Thoracic aorta (tissue), 2 donors: ENCODE results near the gene DGKG. TPM values are rescaled to one million over a fixed set of nuclear protein-coding genes. Genes with fewer than 3 reads are reported as not detected.

Experiments
- ATAC-seq: fragments of 150-250 bp; one replicate; pipeline ENCODE4 v1.8.0; 2017; ENCODE audit warnings: low read depth; ENCODE audit not compliant: insufficient number of reproducible peaks, low FRiP score
- DNase-seq: peaks from one replicate; pipeline ENCODE4 v3.0.0-alpha.2; 2020; ENCODE audit warnings: low spot score
- H3K27ac ChIP-seq, 2 donors: fragments of 200-600 bp; sonication (generic); 1 replicate in 1 of 2; 2 replicates in 1 of 2; pipeline ENCODE4 v1.5.1; 2016; ENCODE audit warnings: mild to moderate bottlenecking in 2 of 2, moderate library complexity in 2 of 2
- H3K27me3 ChIP-seq: fragments of 200-600 bp; sonication (generic); replicated peaks from 2 replicates; pipeline ENCODE4 v1.6.0; 2016; ENCODE audit warnings: mild to moderate bottlenecking; ENCODE audit not compliant: insufficient read depth
- H3K36me3 ChIP-seq: fragments of 200-600 bp; sonication (generic); one replicate; pipeline ENCODE4 v1.5.1; 2016
- H3K4me1 ChIP-seq, 2 donors: fragments of 200-600 bp; sonication (generic); 1 replicate in 1 of 2; 2 replicates in 1 of 2; pipeline versions ENCODE4 v1.5.1 to v1.6.0; 2016; ENCODE audit warnings: low read depth in 2 of 2, mild to moderate bottlenecking in 1 of 2; ENCODE audit not compliant: control insufficient read depth in 1 of 2
- H3K4me3 ChIP-seq: fragments of 200-600 bp; sonication (generic); 2 replicates; pipeline ENCODE4 v1.5.1; 2016; ENCODE audit warnings: mild to moderate bottlenecking
- H3K9me3 ChIP-seq: fragments of 200-600 bp; sonication (generic); 2 replicates; pipeline ENCODE4 v1.5.1; 2016
- CTCF ChIP-seq: fragments of 200-600 bp; sonication (generic); IDR thresholded peaks from one replicate; pipeline ENCODE4 v1.5.1; 2019; ENCODE audit warnings: antibody characterized with exemption
- total RNA-seq, 2 donors: library from RNA; depleted of rRNA; stranded (reverse); fragments of >200 nt; gene quantifications; one replicate each; pipeline versions ENCODE4 v1.1.0 to v1.2.3, GENCODE V29; 2016

DGKG gene
- total RNA-seq, 2 donors from 2014 or later, result 12.5 to 16.7 TPM

- no peak overlapping the region for H3K27ac ChIP-seq
- DNase-seq (no peak), ATAC-seq (no peak)
- H3K36me3 ChIP-seq, result peaks cover 7% of the 10 kb centered on the region
- H3K4me3 ChIP-seq, result no peak overlapping the region
- no peaks in the 10 kb centered on the region for H3K4me1 ChIP-seq
- no peak for TF ChIP-seq CTCF
- H3K27me3 ChIP-seq, result no peaks in the 10 kb centered on the region
- no peaks in the 10 kb centered on the region for H3K9me3 ChIP-seq
Observed at GRCh38 chr3:186160691-186161243, 201.3 kb downstream of the DGKG start.

- Histone ChIP-seq H3K27me3 (no peaks in the 10 kb centered on the region), H3K36me3 (no peaks in the 10 kb centered on the region)
Observed at GRCh38 chr3:186154641-186155040, 207.4 kb downstream of the DGKG start.

GRCh38 chr3:186152889-186153292 lies 209.1 kb downstream of the DGKG start:
- no peaks in the 10 kb centered on the region for H3K27me3 ChIP-seq
- DNase-seq, result no peak
- no peak overlapping the region for H3K27ac ChIP-seq
- no peak for TF ChIP-seq CTCF
- no peak overlapping the region for H3K4me3 ChIP-seq
- no peak for ATAC-seq
- H3K4me1 ChIP-seq, result no peaks in the 10 kb centered on the region
- H3K9me3 ChIP-seq, result no peaks in the 10 kb centered on the region
- no peaks in the 10 kb centered on the region for H3K36me3 ChIP-seq

More at GRCh38 chr3:186154641-186155040, 207.4 kb downstream of the DGKG start:
- DNase-seq, result no peak
- no peaks in the 10 kb centered on the region for H3K4me1 ChIP-seq
- no peak overlapping the region for H3K4me3 ChIP-seq
- H3K27ac ChIP-seq, result no peak overlapping the region
- no peak for ATAC-seq
- TF ChIP-seq CTCF, result no peak
- H3K9me3 ChIP-seq, result no peaks in the 10 kb centered on the region

DNA sequence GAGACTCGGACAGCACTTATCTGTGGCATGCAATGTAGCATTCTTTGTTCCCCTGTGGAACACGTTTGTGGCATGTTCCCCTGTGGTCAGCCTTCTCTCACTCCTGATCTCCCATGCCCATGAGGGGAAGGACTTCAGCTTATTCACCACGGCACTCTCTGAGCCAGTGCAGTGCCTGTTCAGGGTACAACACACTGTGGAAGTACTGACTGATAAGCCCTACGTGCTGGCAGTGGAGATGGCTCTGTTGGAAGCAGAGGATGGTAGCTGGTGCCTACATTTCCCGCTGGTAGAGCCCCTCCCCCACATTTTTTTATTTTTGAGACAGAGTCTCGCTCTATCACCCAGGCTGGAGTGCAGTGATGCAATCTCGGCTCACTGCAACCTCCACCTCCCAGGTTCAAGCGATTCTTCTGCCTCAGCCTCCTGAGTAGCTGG lies 209.7 kb downstream of the DGKG start:
- H3K4me1 ChIP-seq, result no peaks in the 10 kb centered on the region
- no peak overlapping the region for H3K4me3 ChIP-seq
- H3K9me3 ChIP-seq, result no peaks in the 10 kb centered on the region
- no peak overlapping the region for H3K27ac ChIP-seq
- no peak for DNase-seq
- no peaks in the 10 kb centered on the region for H3K27me3 ChIP-seq
- no peak for TF ChIP-seq CTCF
- ATAC-seq, result no peak
- no peaks in the 10 kb centered on the region for H3K36me3 ChIP-seq

GRCh38 chr3:186151077-186151971 lies 210.7 kb downstream of the DGKG start:
- Histone ChIP-seq H3K27me3 (no peaks in the 10 kb centered on the region), H3K4me1 (no peaks in the 10 kb centered on the region), H3K27ac (no peak overlapping the region), H3K4me3 (no peak overlapping the region), H3K36me3 (no peaks in the 10 kb centered on the region), H3K9me3 (no peaks in the 10 kb centered on the region)
- DNase-seq, result no peak
- no peak for ATAC-seq
- no peak for TF ChIP-seq CTCF
